Activated naive CD4-positive, alpha-beta T cell treated with anti-CD3 and anti-CD28 coated beads for 36 hours (primary cell): ENCODE data around the gene PYDC2. TPM values are rescaled to one million over a fixed set of nuclear protein-coding genes. Genes with fewer than 3 reads are reported as not detected.
"Not testable (repeated sequence)": the region's sequence is repeated elsewhere in the genome, so short reads cannot be mapped to it uniquely, and the experiment has no call there.

Experiments
- CTCF ChIA-PET: fragments of 350-600 bp; sonication (Branson Sonifier 250); formaldehyde crosslinking; loops from one replicate; lab custom pipeline; 2021; ENCODE audit warnings: antibody characterized with exemption; lab: Charles Lee
- DNase-seq: peaks from one replicate; pipeline ENCODE4 v3.0.0-alpha.2; 2020
- H3K27ac Mint-ChIP-seq: one replicate; pipeline ENCODE4 v1.8.0; 2021; ENCODE audit warnings: mild to moderate bottlenecking, mixed read lengths
- H3K27me3 Mint-ChIP-seq: one replicate; pipeline ENCODE4 v1.8.0; 2021; ENCODE audit warnings: low read depth, mixed read lengths
- H3K36me3 Mint-ChIP-seq: one replicate; pipeline ENCODE4 v1.8.0; 2021; ENCODE audit warnings: low read depth, mixed read lengths
- H3K4me1 Mint-ChIP-seq: one replicate; pipeline ENCODE4 v1.8.0; 2021; ENCODE audit warnings: low read depth, mixed read lengths
- H3K4me3 Mint-ChIP-seq: one replicate; pipeline ENCODE4 v1.8.0; 2021; ENCODE audit warnings: mild to moderate bottlenecking, moderate library complexity, mixed read lengths
- H3K9me3 Mint-ChIP-seq: one replicate; pipeline ENCODE4 v1.8.0; 2021; ENCODE audit warnings: mixed read lengths
- intact Hi-C: fragments of 100-400 bp; cut with micrococcal nuclease; formaldehyde crosslinking; loops from one replicate; pipeline ENCODE4 v1.15.1; 2023
- total RNA-seq, 2 experiments: library from RNA; stranded (reverse); gene quantifications; one replicate each; pipeline ENCODE4 v1.2.3, GENCODE V29; 2021

The PYDC2 gene
- total RNA-seq, 2 experiments from 2014 or later = not detected

DNA sequence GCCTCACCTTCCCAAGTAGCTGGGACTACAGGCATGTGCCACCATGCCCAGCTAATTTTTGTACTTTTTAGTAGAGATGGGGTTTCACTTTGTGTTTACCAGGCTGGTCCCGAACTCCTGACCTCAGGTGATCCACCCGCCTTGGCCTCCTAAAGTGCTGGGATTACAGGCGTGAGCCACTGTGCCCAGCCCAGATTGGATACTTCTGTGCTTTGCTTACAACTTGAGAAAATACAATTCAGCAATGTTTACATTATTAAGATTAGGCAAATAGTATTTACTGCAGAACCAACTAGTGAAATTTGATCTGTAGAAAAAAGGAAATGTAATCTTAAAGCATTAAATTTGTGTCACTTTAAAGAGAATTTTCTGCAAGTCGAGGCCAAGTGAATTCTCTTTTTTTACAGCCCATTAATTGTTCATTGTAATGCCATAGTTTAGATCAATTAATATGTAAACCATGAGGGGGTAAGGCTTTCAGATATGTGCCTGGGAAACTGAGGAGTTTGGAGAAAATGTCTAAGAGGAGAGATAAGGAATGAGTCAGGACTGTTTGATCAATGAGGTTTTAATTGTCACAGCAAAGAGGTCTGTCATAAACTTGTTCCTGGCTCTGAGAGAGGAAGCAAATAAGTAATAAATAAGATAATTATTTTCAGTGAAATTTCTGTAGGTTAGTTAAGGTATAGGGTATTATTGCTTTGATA, 15.3 kb downstream of the PYDC2 start:
- Mint-ChIP-seq H3K27ac (no peak overlapping the region), H3K9me3 (peaks cover 3% of the 10 kb centered on the region), H3K36me3 (no peaks in the 10 kb centered on the region), H3K4me3 (no peak overlapping the region), H3K27me3 (no peaks in the 10 kb centered on the region), H3K4me1 (no peaks in the 10 kb centered on the region)
- CTCF ChIA-PET = no interaction called here
- DNase-seq = no peak
- intact Hi-C loops = no loop called here

DNA sequence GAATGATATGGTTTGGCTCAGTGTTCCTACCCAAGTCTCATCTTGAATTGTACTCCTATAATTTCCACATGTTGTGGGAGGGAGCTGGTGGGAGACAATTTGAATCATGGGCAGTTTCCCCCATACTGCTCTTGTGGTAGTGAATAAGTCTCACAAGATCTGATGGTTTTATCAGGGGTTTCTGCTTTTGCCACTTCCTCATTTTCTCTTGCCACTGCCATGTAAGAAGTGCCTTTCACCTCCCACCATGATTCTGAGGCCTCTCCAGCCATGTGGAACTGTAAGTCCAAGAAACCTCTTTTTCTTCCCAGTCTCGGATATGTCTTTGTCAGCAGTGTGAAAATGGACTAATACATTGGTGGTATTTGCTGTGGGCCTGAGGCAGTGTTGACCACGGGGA, 23.0 kb downstream of the PYDC2 start:
- intact Hi-C loops, H3K4me1 Mint-ChIP-seq, H3K36me3 Mint-ChIP-seq: not testable (repeated sequence)

GRCh38 chr3:191484461-191484860, 23.5 kb downstream of the PYDC2 start:
- CTCF ChIA-PET = no interaction called here
- DNase-seq = no peak
- H3K36me3 Mint-ChIP-seq = no peaks in the 10 kb centered on the region
- H3K27ac Mint-ChIP-seq = no peak overlapping the region
- H3K4me3 Mint-ChIP-seq = no peak overlapping the region
- H3K4me1 Mint-ChIP-seq = no peaks in the 10 kb centered on the region
- H3K27me3 Mint-ChIP-seq = no peaks in the 10 kb centered on the region
- intact Hi-C loops = no loop called here
- H3K9me3 Mint-ChIP-seq = peaks cover 12% of the 10 kb centered on the region

More for the DNA sequence above, 23.0 kb downstream of the PYDC2 start:
- DNase-seq, H3K4me3 Mint-ChIP-seq, H3K27ac Mint-ChIP-seq, CTCF ChIA-PET, H3K27me3 Mint-ChIP-seq: not testable (repeated sequence)
- peaks cover 12% of the 10 kb centered on the region for H3K9me3 Mint-ChIP-seq

GRCh38 chr3:191492601-191493000, 31.6 kb downstream of the PYDC2 start:
- intact Hi-C loops = no loop called here
- CTCF ChIA-PET = no interaction called here
- no peak for DNase-seq
- peaks cover 6% of the 10 kb centered on the region for H3K9me3 Mint-ChIP-seq
- H3K4me3 Mint-ChIP-seq = no peak overlapping the region
- H3K27me3 Mint-ChIP-seq = no peaks in the 10 kb centered on the region
- no peaks in the 10 kb centered on the region for H3K4me1 Mint-ChIP-seq
- H3K27ac Mint-ChIP-seq = no peak overlapping the region
- H3K36me3 Mint-ChIP-seq = no peaks in the 10 kb centered on the region

GRCh38 chr3:191493336-191493735, 32.4 kb downstream of the PYDC2 start:
- intact Hi-C loops = no loop called here
- Mint-ChIP-seq H3K4me3 (no peak overlapping the region), H3K4me1 (no peaks in the 10 kb centered on the region), H3K36me3 (no peaks in the 10 kb centered on the region), H3K27ac (no peak overlapping the region), H3K27me3 (no peaks in the 10 kb centered on the region), H3K9me3 (peaks cover 6% of the 10 kb centered on the region)
- DNase-seq = no peak
- CTCF ChIA-PET = no interaction called here

DNA sequence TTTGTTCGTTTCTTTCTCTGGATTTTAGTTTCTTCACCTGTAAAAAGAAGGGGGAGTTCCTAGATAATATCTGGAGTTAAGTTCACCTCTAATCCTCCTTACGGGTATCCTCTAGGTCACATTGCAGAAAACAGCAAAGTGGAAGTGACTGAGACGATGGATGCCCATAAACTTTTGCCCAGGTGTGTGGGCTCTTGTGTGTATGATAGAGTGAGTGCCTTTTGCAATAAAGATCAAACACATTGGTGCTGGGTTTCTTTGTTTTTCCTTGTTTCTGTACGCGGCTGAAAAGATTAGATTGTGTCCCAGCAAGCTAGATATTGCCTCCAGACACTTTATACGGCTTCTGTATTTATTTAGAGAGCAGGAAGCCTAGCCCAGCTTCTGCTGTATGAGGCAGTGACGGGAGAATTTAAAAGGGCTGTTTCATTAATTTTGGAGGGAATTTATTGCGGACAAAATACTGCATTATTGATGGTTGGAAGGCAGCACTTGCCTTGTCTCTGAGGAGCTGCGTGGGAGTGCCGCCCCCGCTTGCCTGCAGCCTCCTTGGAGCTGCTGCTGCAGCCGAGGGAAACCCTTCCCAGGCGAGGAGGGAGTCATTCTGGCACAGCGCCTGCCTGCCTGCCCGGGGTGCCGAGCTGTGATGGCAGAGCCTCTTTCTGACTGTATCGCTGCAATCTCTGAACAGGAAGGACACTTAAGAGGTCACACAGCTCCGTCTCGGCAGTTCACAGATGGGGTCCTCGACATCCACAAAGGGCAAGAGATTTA, 38.5 kb downstream of the PYDC2 start:
- no peaks in the 10 kb centered on the region for H3K27me3 Mint-ChIP-seq
- intact Hi-C loops = no loop called here
- DNase-seq = no peak
- H3K36me3 Mint-ChIP-seq = no peaks in the 10 kb centered on the region
- H3K4me3 Mint-ChIP-seq = no peak overlapping the region
- CTCF ChIA-PET = no interaction called here
- no peak overlapping the region for H3K27ac Mint-ChIP-seq
- H3K4me1 Mint-ChIP-seq = no peaks in the 10 kb centered on the region
- H3K9me3 Mint-ChIP-seq = peaks cover 5% of the 10 kb centered on the region

GRCh38 chr3:191500892-191501291, 39.9 kb downstream of the PYDC2 start:
- CTCF ChIA-PET = no interaction called here
- no peaks in the 10 kb centered on the region for H3K27me3 Mint-ChIP-seq
- intact Hi-C loops = no loop called here
- DNase-seq = no peak
- H3K4me3 Mint-ChIP-seq = no peak overlapping the region
- H3K4me1 Mint-ChIP-seq = no peaks in the 10 kb centered on the region
- peaks cover 3% of the 10 kb centered on the region for H3K9me3 Mint-ChIP-seq
- H3K36me3 Mint-ChIP-seq = no peaks in the 10 kb centered on the region
- no peak overlapping the region for H3K27ac Mint-ChIP-seq

GRCh38 chr3:191502583-191502982, 41.6 kb downstream of the PYDC2 start:
- Mint-ChIP-seq H3K36me3 (no peaks in the 10 kb centered on the region), H3K27me3 (no peaks in the 10 kb centered on the region), H3K9me3 (peaks cover 2% of the 10 kb centered on the region), H3K27ac (no peak overlapping the region), H3K4me1 (no peaks in the 10 kb centered on the region), H3K4me3 (no peak overlapping the region)
- intact Hi-C loops = no loop called here
- DNase-seq = no peak
- CTCF ChIA-PET = no interaction called here

DNA sequence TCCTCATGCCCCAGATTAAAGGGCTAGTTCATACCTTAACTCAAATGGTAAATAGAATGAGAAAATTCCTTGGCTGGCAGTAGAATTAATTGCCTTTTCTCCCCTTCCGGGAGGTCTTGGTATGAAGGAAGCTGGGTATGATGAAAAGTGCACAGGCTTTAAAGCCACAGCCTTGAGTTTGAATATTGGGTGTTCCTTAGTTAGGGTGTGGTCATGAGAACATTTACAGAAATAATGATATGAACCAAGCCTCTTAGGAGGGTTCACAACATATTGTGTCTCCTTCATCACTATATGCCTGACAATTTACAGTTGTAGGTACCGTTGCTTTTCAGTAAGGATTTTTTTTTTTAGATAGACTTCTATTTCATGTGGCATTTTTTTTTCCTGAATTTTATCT, 48.1 kb downstream of the PYDC2 start:
- CTCF ChIA-PET = no interaction called here
- Mint-ChIP-seq H3K4me3 (no peak overlapping the region), H3K9me3 (no peaks in the 10 kb centered on the region), H3K27me3 (no peaks in the 10 kb centered on the region), H3K4me1 (no peaks in the 10 kb centered on the region), H3K36me3 (no peaks in the 10 kb centered on the region), H3K27ac (no peak overlapping the region)
- no peak for DNase-seq
- intact Hi-C loops = no loop called here

Other genes with a start within 250 kb of the PYDC2 start
- gene CCDC50, start 131.8 kb upstream of the PYDC2 start, total RNA-seq = 1 to 10 TPM; 4.8 to 5.3 TPM
- gene UTS2B, start 130.6 kb upstream of the PYDC2 start, total RNA-seq = not detected